IPS-NIHi7 (cell line): ENCODE results near the gene TTC34.
"Not testable (repeated sequence)": the region's sequence is repeated elsewhere in the genome, so short reads cannot be mapped to it uniquely, and the experiment has no call there.

Source experiments
- DNase-seq: peaks from one replicate; pipeline ENCODE4 v3.0.0; 2012; ENCODE audit warnings: mixed read lengths; ENCODE audit errors: extremely low spot score

The TTC34 gene

GRCh38 chr1:2798958-2799357, 2.5 kb downstream of the TTC34 start:
- not testable (repeated sequence) for DNase-seq

DNA sequence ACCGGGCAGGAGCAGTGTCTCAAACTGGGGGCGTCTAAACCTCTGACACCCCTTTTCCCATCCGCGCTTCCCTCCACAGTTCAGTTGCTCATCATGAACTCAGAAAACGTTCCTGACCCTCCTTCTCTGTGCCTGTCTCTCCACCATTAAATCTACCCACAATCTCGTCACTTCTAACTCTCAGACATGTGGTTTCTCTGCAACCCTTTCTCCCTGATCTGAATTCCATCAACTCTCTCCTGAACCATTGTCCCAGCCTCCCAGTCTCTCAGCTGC, 3.8 kb downstream of the TTC34 start:
- no peak for DNase-seq

DNA sequence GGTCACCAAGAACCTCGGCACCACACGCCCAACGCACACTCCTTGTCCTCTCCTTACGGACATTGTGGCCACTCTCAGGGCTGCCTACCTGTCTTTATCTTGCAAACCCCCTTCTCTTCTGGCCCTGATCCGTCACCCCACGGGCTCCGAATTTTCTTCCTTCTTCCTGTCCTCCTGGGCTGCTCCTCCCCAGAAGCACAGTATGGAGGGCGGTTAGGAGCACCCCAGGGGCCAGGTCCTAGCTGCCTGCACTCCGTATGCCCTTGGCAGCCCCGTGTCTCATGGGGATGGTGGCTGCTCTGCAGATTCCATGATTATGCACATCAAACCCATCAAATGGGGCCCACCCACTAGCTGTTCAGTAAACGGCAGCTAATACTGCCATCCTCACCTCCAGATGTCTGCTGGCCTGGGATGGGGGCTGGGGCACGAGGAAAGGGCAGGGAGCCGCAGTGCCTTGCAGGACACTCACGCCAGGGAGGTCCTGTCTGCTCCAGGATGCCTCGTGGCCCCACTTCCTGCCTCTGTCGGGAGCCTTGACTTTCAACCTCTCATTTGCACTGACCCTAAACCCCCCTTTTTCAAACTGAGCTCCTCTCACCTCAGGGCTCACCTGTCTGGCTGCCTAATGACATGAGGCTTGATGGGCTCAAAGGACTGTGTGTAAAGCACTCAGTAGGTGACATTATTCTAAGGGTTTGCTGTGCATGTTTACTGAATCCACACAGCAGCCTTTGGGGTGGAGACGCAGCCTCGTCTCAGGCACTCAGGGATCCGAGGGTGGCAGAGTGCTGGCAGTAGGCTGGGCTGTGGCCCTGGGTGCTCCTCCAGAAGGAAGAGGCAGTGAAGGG, 4.4 kb downstream of the TTC34 start:
- no peak for DNase-seq

GRCh38 chr1:2795926-2796325, 5.6 kb downstream of the TTC34 start:
- no peak for DNase-seq

DNA sequence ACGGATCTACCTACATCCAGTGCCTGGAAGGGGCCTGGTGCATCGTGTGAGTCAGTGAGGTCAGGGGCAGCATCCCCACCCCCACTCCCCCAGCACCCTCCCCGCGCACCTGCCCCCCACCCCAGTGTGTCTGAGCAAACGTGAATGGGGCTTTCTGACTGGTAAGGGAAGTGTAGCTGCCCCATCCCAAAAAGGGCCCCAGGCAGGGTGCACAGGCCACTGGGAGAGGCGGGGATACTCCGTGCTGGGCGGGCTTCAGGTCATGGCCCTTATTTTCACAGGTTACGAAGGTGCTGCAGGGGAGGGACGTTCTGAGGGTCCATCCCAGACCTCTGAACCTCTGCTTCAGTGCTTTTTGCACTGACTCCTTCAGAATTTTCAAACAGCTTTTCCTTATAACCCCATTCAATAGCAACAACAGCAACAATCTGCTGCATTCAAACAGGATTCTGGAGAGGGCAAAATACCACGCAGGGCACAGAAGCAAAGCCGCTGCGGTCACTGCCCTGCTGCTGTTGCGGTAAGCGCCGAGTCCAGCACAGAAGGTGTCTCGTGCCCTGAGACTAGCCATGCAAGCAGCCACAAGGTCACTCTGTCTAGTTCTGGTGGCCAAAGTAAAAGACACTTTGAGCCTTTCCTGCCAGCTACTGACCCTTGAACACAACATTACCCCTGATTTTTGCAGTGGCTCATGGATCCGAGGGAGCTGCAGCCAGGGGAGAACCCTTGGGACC, 10.3 kb downstream of the TTC34 start:
- DNase-seq = no peak

DNA sequence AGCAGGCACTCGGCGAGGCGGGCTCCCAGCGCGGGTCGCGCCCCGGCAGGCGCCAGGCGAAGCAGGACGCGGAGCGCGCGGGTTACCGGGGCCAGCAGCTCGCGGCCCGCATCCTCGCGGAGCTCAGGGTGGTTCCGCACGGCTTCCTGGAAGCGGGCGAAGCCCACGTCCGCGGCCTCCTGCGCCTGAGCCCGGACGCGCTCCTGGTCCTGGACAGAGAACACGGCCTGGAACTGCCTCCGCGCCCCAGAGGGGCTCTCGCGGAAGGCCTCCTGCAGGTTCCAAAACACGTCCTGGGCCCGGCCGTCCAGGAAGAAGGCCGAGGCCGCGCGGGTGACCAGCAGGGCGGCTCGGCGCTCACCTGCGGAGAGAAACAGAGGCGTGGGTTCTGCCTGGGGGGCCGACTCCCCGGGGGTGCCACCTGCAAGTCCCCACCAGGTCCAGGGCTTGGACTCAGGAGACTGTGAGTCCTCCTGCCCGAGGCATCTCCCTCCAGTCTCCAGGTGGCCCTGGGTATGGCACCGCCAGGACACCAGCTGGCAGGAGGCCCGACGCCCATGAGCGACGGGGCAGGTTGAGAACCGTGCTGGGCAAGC, 11.4 kb downstream of the TTC34 start:
- no peak for DNase-seq

GRCh38 chr1:2789164-2789985, 12.1 kb downstream of the TTC34 start:
- no peak for DNase-seq

DNA sequence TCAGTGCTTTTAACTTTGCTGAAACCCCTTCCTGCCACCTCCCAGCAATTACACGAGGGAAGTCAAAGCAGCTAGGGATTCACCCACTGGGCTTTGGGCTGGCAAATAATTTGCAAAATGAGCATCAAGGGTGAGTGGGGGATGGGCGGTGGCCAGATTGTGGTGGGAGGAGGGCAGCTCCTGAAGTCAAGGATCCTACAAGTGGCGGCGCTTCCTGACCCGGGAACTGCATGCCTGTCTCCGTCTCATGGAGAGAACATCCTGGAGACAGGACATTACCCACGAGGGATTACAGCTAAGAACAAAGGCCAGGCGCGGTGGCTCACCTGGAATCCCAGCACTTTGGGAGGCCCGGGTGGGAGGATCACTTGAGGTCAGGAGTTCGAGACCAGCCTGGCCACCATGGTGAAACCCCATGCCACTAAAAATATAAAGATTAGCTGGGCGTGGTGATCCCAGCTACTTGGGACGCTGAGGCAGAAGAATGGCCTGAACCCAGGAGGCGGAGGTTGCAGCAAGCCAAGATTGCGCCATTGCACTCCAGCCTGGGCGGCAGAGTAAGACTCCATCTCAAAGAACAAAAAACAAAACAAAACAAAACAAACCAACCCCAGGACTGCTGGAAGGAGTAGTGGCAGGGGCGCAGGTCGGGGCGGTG, 12.9 kb downstream of the TTC34 start:
- DNase-seq = no peak

- DNase-seq = no peak
Observed at GRCh38 chr1:2787163-2787911, 14.2 kb downstream of the TTC34 start.

GRCh38 chr1:2786329-2787162, 14.9 kb downstream of the TTC34 start:
- DNase-seq = no peak

GRCh38 chr1:2785631-2786328, 15.7 kb downstream of the TTC34 start:
- DNase-seq = no peak

- no peak for DNase-seq
Observed at GRCh38 chr1:2784854-2785630, 16.5 kb downstream of the TTC34 start.

- DNase-seq = no peak
Observed at GRCh38 chr1:2783435-2784397, 17.8 kb downstream of the TTC34 start.

GRCh38 chr1:2783069-2783434, 18.4 kb downstream of the TTC34 start:
- no peak for DNase-seq

DNA sequence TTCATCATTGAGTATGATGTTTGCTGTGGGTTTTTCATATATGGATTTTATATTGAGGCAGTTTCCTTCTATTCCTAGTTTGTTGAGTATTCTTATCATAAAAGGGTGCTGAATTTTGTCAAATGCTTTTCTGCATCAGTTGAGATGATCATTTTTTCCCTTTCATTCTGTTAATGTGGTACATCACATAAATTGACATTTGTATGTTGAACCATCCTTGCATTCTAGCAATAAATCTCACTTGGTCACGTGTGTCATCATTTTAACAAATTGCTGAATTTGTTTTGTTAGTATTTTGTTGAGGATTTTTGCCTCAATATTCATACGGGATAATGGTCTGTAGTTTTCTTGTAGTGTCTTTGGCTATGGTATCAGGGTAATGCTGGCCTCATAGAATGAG, 19.9 kb downstream of the TTC34 start:
- DNase-seq = no peak

GRCh38 chr1:2778220-2778592, 23.3 kb downstream of the TTC34 start:
- no peak for DNase-seq

- no peak for DNase-seq
Observed at GRCh38 chr1:2777424-2778219, 23.9 kb downstream of the TTC34 start.
